PC-9 (cell line): ENCODE measurements around the gene SCD5.

Experiments used
- EZH2 ChIP-seq: fragments of 200-600 bp; sonication (generic); IDR thresholded peaks from 2 replicates; pipeline ENCODE4 v1.8.0; 2017; ENCODE audit warnings: antibody characterized with exemption, low read depth
- TF ChIP-seq, protein P1 (sequence below): fragments of 200-600 bp; sonication (generic); conservative IDR thresholded peaks from 2 replicates; pipeline ENCODE4 v1.6.1; 2017; ENCODE audit warnings: mixed run types, antibody characterized with exemption, mild to moderate bottlenecking, moderate library complexity

DNA sequence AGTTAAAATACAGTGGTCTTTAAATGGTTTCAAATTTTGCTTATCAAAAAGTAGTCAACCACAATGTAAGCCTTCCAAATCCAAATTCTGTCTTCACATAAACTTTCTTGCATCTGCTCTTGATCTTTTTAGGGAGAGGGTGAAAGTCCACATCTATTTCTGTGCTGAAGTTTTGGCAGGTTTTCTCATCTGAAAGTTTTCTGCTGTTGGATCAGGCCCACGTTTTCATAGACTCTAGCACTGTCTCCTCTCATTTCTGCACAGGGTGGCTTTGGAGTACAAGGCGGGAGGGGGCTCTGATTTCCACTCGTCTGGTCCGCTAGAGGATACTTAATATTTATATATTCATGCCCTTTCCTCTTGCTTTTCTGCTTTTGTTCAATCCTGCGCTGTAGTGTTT, 218.7 kb downstream of the SCD5 start:
- TF ChIP-seq, protein P1, sequence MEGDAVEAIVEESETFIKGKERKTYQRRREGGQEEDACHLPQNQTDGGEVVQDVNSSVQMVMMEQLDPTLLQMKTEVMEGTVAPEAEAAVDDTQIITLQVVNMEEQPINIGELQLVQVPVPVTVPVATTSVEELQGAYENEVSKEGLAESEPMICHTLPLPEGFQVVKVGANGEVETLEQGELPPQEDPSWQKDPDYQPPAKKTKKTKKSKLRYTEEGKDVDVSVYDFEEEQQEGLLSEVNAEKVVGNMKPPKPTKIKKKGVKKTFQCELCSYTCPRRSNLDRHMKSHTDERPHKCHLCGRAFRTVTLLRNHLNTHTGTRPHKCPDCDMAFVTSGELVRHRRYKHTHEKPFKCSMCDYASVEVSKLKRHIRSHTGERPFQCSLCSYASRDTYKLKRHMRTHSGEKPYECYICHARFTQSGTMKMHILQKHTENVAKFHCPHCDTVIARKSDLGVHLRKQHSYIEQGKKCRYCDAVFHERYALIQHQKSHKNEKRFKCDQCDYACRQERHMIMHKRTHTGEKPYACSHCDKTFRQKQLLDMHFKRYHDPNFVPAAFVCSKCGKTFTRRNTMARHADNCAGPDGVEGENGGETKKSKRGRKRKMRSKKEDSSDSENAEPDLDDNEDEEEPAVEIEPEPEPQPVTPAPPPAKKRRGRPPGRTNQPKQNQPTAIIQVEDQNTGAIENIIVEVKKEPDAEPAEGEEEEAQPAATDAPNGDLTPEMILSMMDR, result no peak
- TF ChIP-seq EZH2, result no peak
